HEK293T (cell line): ENCODE measurements around the gene GSTK1.
"Not testable (repeated sequence)": the region's sequence is repeated elsewhere in the genome, so short reads cannot be mapped to it uniquely, and the experiment has no call there.

Source experiments
- CTCF ChIA-PET: fragments of 350-600 bp; formaldehyde crosslinking; extraction: SDS; loops from one replicate; lab custom pipeline; 2021; ENCODE audit warnings: antibody characterized with exemption, inconsistent platforms; lab: Yijun Ruan, JAX
- POLR2A ChIA-PET: fragments of 350-600 bp; formaldehyde crosslinking; extraction: SDS; loops from one replicate; lab custom pipeline; 2020; ENCODE audit warnings: antibody characterized with exemption, inconsistent platforms; lab: Yijun Ruan, JAX
- DNase-seq: peaks from one replicate; pipeline ENCODE4 v3.0.0; 2012; ENCODE audit warnings: mixed read lengths; ENCODE audit errors: extremely low spot score
- ARNT ChIP-seq: fragments of 450-650 bp; IDR thresholded peaks from 2 replicates; pipeline ENCODE4 v1.6.1; 2017; ENCODE audit warnings: mild to moderate bottlenecking
- BHLHE40 ChIP-seq: fragments of 450-650 bp; IDR thresholded peaks from 2 replicates; pipeline ENCODE4 v1.6.1; 2016; ENCODE audit warnings: mild to moderate bottlenecking, moderate library complexity, borderline replicate concordance
- CTBP1 ChIP-seq: fragments of 450-650 bp; IDR thresholded peaks from 2 replicates; pipeline ENCODE4 v1.6.1; 2016; ENCODE audit warnings: borderline replicate concordance
- ELF4 ChIP-seq: fragments of 450-650 bp; IDR thresholded peaks from 2 replicates; pipeline ENCODE4 v1.6.1; 2017; ENCODE audit warnings: antibody characterized with exemption
- FOXA1 ChIP-seq: fragments of 450-650 bp; IDR thresholded peaks from 2 replicates; pipeline ENCODE4 v1.6.1; 2016; ENCODE audit warnings: mild to moderate bottlenecking
- FOXK2 ChIP-seq: fragments of 450-650 bp; IDR thresholded peaks from 2 replicates; pipeline ENCODE4 v1.6.1; 2016; ENCODE audit warnings: mild to moderate bottlenecking
- FOXM1 ChIP-seq: fragments of 450-650 bp; IDR thresholded peaks from 2 replicates; pipeline ENCODE4 v1.6.1; 2017; ENCODE audit warnings: mild to moderate bottlenecking, borderline replicate concordance
- HDGF ChIP-seq: fragments of 450-650 bp; IDR thresholded peaks from 2 replicates; pipeline ENCODE4 v1.6.1; 2017; ENCODE audit warnings: antibody characterized with exemption, borderline replicate concordance
- L3MBTL2 ChIP-seq: fragments of 450-650 bp; conservative IDR thresholded peaks from 2 replicates; pipeline ENCODE4 v1.6.1; 2016; ENCODE audit warnings: mild to moderate bottlenecking
- LEF1 ChIP-seq: fragments of 450-650 bp; IDR thresholded peaks from 2 replicates; pipeline ENCODE4 v1.6.1; 2017; ENCODE audit warnings: mild to moderate bottlenecking, borderline replicate concordance
- NFRKB ChIP-seq: fragments of 450-650 bp; IDR thresholded peaks from 2 replicates; pipeline ENCODE4 v1.6.1; 2016; ENCODE audit warnings: mild to moderate bottlenecking, moderate library complexity
- PKNOX1 ChIP-seq: fragments of 450-650 bp; IDR thresholded peaks from 2 replicates; pipeline ENCODE4 v1.6.1; 2016
- SP1 ChIP-seq: fragments of 450-650 bp; IDR thresholded peaks from 2 replicates; pipeline ENCODE4 v1.6.1; 2017
- SUZ12 ChIP-seq: fragments of 450-650 bp; IDR thresholded peaks from 2 replicates; pipeline ENCODE4 v1.6.1; 2016; ENCODE audit warnings: mild to moderate bottlenecking
- TARDBP ChIP-seq: fragments of 450-650 bp; IDR thresholded peaks from 2 replicates; pipeline ENCODE4 v1.6.1; 2016
- ZNF384 ChIP-seq: fragments of 450-650 bp; IDR thresholded peaks from 2 replicates; pipeline ENCODE4 v1.6.1; 2016

The GSTK1 gene

GRCh38 chr7:143263266-143264195 is at the start of gene GSTK1:
GSTK1 (plus strand) TSS chr7:143263441; CDS start chr7:143263514, 73 bp downstream.
- ChIA-PET POLR2A (interaction anchor here (0.6 to 2.5 kb wide), 19 partner anchors 8 to 224 kb away, joined by 3 to 29 read pairs (median 5); partner anchors contain the start of genes CASP2 and CLCN1), CTCF (interaction anchor here (0.5 to 1.0 kb wide), 3 partner anchors 23 to 37 kb away, joined by 3 to 5 read pairs (median 3); no protein-coding TSS in a partner anchor)
- TF ChIP-seq BHLHE40 (no peak), L3MBTL2 (peak; percentile 86), FOXM1 (no peak), ELF4 (peak; percentile 57)
- DNase-seq, result peak; percentile 90

- POLR2A ChIA-PET, DNase-seq: not testable (repeated sequence)
- CTCF ChIA-PET, result interaction anchor here (0.8 kb wide), 1 partner anchor 18 kb away, joined by 6 read pairs; no protein-coding TSS in a partner anchor
Measured at GRCh38 chr7:143213478-143213877, 49.8 kb upstream of the GSTK1 start.

GRCh38 chr7:143214789-143215679 is 48.2 kb upstream of the GSTK1 start:
- TF ChIP-seq NFRKB (no peak), ELF4 (no peak), ARNT (peak; percentile 28; the same call in 1 of the 2 replicates), BHLHE40 (no peak), CTBP1 (no peak), SUZ12 (no peak)
- DNase-seq, result peak; percentile 84
- POLR2A ChIA-PET, result interaction anchor here (0.9 kb wide), 1 partner anchor 361 kb away, joined by 3 read pairs; no protein-coding TSS in a partner anchor
- CTCF ChIA-PET, result interaction anchor here (0.6 to 2.0 kb wide), 50 partner anchors 9 to 1240 kb away, joined by 3 to 22 read pairs (median 4); partner anchors contain the start of genes EPHB6 and TRPV6

GRCh38 chr7:143216151-143216550 is 47.1 kb upstream of the GSTK1 start:
- ChIA-PET CTCF (interaction anchor here (0.6 to 2.0 kb wide), 6 partner anchors 13 to 362 kb away, joined by 3 to 13 read pairs (median 3); no protein-coding TSS in a partner anchor), POLR2A (no interaction called here)
- DNase-seq, result no peak
- TF ChIP-seq HDGF (no peak), SP1 (no peak), ZNF384 (no peak), L3MBTL2 (no peak), TARDBP (no peak), CTBP1 (no peak)

- no peak for DNase-seq
- ChIA-PET POLR2A (no interaction called here), CTCF (interaction anchor here (0.6 to 1.0 kb wide), 3 partner anchors 13 to 362 kb away, joined by 3 to 4 read pairs (median 3); no protein-coding TSS in a partner anchor)
- TF ChIP-seq ARNT, result no peak
- no peak for TF ChIP-seq L3MBTL2
- TF ChIP-seq FOXA1, result no peak
- no peak for TF ChIP-seq ZNF384
- no peak for TF ChIP-seq HDGF
- no peak for TF ChIP-seq ELF4
- no peak for TF ChIP-seq BHLHE40
- TF ChIP-seq SP1, result no peak
- TF ChIP-seq PKNOX1, result no peak
- TF ChIP-seq FOXK2, result no peak
Measured at GRCh38 chr7:143216686-143217085, 46.6 kb upstream of the GSTK1 start.

GRCh38 chr7:143217806-143218205 is 45.4 kb upstream of the GSTK1 start:
- CTCF ChIA-PET, result no interaction called here
- no peak for TF ChIP-seq ZNF384
- no peak for TF ChIP-seq TARDBP
- TF ChIP-seq PKNOX1, result no peak
- no peak for TF ChIP-seq ARNT
- no peak for DNase-seq
- POLR2A ChIA-PET, result no interaction called here

GRCh38 chr7:143221286-143221685 is 42.0 kb upstream of the GSTK1 start:
- DNase-seq, result no peak
- CTCF ChIA-PET, result interaction anchor here (1.7 to 3.8 kb wide), 2 partner anchors 19 to 348 kb away, joined by 4 to 16 read pairs; no protein-coding TSS in a partner anchor
- POLR2A ChIA-PET, result no interaction called here
- TF ChIP-seq FOXM1, result no peak
- no peak for TF ChIP-seq BHLHE40
- TF ChIP-seq L3MBTL2, result no peak
- TF ChIP-seq SUZ12, result no peak
- TF ChIP-seq ELF4, result no peak
- TF ChIP-seq HDGF, result no peak
- no peak for TF ChIP-seq SP1
- TF ChIP-seq LEF1, result no peak
- TF ChIP-seq NFRKB, result no peak
- no peak for TF ChIP-seq CTBP1
- no peak for TF ChIP-seq PKNOX1
- TF ChIP-seq FOXA1, result no peak
- TF ChIP-seq TARDBP, result no peak
- no peak for TF ChIP-seq FOXK2
- no peak for TF ChIP-seq ZNF384
- no peak for TF ChIP-seq ARNT
